Ovary (tissue), 3 donors: ENCODE data around the gene CSAD.
"Not testable (repeated sequence)": the region's sequence is repeated elsewhere in the genome, so short reads cannot be mapped to it uniquely, and the experiment has no call there.

ENCODE experiments used
- EP300 ChIP-seq: sonication (generic); formaldehyde crosslinking; IDR thresholded peaks from one replicate; pipeline ENCODE4 v1.6.1; 2017; ENCODE audit warnings: antibody characterized with exemption
- POLR2A ChIP-seq: fragments of 450-650 bp; IDR thresholded peaks from one replicate; pipeline ENCODE4 v1.6.1; 2017; ENCODE audit warnings: antibody characterized with exemption, mild to moderate bottlenecking, moderate library complexity
- TF ChIP-seq, protein P1 (sequence below), 3 donors: fragments of 450-650 bp in 2 of 3; fragments of 200-600 bp in 1 of 3; IDR thresholded peaks; one replicate each; pipeline versions ENCODE4 v1.5.1 to v1.8.0; 2016 to 2022; ENCODE audit warnings: antibody characterized with exemption in 3 of 3, mild to moderate bottlenecking in 1 of 3
- donor health status: DM: no; HTN: no; CAD: no.

DNA sequence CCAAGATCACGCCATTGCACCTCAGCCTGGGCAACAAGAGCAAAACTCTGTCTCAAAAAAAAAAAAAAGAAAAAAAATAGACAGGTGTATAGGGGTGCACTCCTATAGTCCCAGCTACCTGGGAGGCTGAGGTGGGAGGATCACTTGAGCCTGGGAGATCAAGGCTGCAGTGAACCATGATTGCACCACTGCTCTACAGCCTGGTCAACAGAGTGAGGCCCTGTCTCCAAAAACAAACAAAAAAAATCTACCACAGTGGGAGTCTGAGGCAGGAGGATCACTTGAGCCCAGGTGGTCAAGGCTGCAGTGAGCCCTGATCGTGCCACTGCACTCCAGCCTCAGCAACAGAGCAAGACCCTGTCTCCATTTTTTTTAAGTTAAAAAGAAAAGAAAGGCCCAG, 17.7 kb downstream of the CSAD start:
- TF ChIP-seq, protein P1, sequence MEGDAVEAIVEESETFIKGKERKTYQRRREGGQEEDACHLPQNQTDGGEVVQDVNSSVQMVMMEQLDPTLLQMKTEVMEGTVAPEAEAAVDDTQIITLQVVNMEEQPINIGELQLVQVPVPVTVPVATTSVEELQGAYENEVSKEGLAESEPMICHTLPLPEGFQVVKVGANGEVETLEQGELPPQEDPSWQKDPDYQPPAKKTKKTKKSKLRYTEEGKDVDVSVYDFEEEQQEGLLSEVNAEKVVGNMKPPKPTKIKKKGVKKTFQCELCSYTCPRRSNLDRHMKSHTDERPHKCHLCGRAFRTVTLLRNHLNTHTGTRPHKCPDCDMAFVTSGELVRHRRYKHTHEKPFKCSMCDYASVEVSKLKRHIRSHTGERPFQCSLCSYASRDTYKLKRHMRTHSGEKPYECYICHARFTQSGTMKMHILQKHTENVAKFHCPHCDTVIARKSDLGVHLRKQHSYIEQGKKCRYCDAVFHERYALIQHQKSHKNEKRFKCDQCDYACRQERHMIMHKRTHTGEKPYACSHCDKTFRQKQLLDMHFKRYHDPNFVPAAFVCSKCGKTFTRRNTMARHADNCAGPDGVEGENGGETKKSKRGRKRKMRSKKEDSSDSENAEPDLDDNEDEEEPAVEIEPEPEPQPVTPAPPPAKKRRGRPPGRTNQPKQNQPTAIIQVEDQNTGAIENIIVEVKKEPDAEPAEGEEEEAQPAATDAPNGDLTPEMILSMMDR (IDR thresholded peaks at IDR 0.05), result not testable (repeated sequence)
- TF ChIP-seq POLR2A, EP300: not testable (repeated sequence)
